ENCODE measurements around the gene RBM19. TPM values are rescaled to one million over a fixed set of nuclear protein-coding genes. Genes with fewer than 3 reads are reported as not detected.

RBM19 gene
- total and polyA plus RNA-seq, 4 donors = 7.9 to 18.7 (median 9.0) TPM

- WGBS = 96% methylated on average over 8 of the region's 8 CpGs
- H3K9ac ChIP-seq (ENCODE audit: low read depth in 1 of 2, low read length in 2 of 2) = no peak overlapping the region
- no peak overlapping the region for H3K4me3 ChIP-seq (ENCODE audit: low read depth in 1 of 3, low read length in 3 of 3)
- H3K4me1 ChIP-seq (ENCODE audit: control insufficient read depth in 4 of 4, insufficient read depth in 4 of 4, low read length in 3 of 4) = no peaks in the 10 kb centered on the region
- H3K27me3 ChIP-seq (ENCODE audit: control insufficient read depth in 4 of 4, insufficient read depth in 4 of 4, low read length in 3 of 4) = no peaks in the 10 kb centered on the region
- no peaks in the 10 kb centered on the region for H3K9me3 ChIP-seq (ENCODE audit: control insufficient read depth in 4 of 4, low read length in 3 of 4)
- H3K36me3 ChIP-seq (ENCODE audit: control insufficient read depth in 4 of 4, insufficient read depth in 3 of 4, low read depth in 1 of 4, low read length in 3 of 4) = peaks cover 6 to 77% (median 52%) of the 10 kb centered on the region in 4 donors
- no peak overlapping the region for H3K27ac ChIP-seq (ENCODE audit: low read depth in 1 of 2, low read length in 2 of 2)
- DNase-seq (ENCODE audit: low spot score) = no peak
- TF ChIP-seq RXRA (IDR thresholded peaks at IDR 0.05) = no peak
- no peak for TF ChIP-seq GABPA (IDR thresholded peaks at IDR 0.05 in 1 of 2, conservative IDR thresholded peaks at IDR 0.05 in 1 of 2)
- TF ChIP-seq ATF3 (IDR thresholded peaks at IDR 0.05) = no peak
- no peak for TF ChIP-seq FOXA2 (IDR thresholded peaks at IDR 0.05)
- TF ChIP-seq JUND (IDR thresholded peaks at IDR 0.05) = no peak
- no peak for TF ChIP-seq NR2F2 (IDR thresholded peaks at IDR 0.05)
- no peak for TF ChIP-seq EGR1 (IDR thresholded peaks at IDR 0.05; ENCODE audit: low read depth in 2 of 2)
- TF ChIP-seq FOXA1 (IDR thresholded peaks at IDR 0.05) = no peak
- no peak for TF ChIP-seq SP1 (IDR thresholded peaks at IDR 0.05)
These were observed 19.9 kb downstream of the RBM19 start for GRCh38 chr12:113946175-113946574.

GRCh38 chr12:113945174-113946173, 20.7 kb downstream of the RBM19 start:
- Histone ChIP-seq H3K9me3 (ENCODE audit: control insufficient read depth in 4 of 4, low read length in 3 of 4) (no peaks in the 10 kb centered on the region), H3K36me3 (ENCODE audit: control insufficient read depth in 4 of 4, insufficient read depth in 3 of 4, low read depth in 1 of 4, low read length in 3 of 4) (peaks cover 6 to 81% (median 57%) of the 10 kb centered on the region in 4 donors), H3K27me3 (ENCODE audit: control insufficient read depth in 4 of 4, insufficient read depth in 4 of 4, low read length in 3 of 4) (no peaks in the 10 kb centered on the region), H3K9ac (ENCODE audit: low read depth in 1 of 2, low read length in 2 of 2) (no peak overlapping the region), H3K27ac (ENCODE audit: low read depth in 1 of 2, low read length in 2 of 2) (no peak overlapping the region), H3K4me3 (ENCODE audit: low read depth in 1 of 3, low read length in 3 of 3) (no peak overlapping the region), H3K4me1 (ENCODE audit: control insufficient read depth in 4 of 4, insufficient read depth in 4 of 4, low read length in 3 of 4) (no peaks in the 10 kb centered on the region)
- DNase-seq (ENCODE audit: low spot score) = no peak
- WGBS = 92% methylated on average over 20 of the region's 20 CpGs
- TF ChIP-seq NR2F2 (IDR thresholded peaks at IDR 0.05) = no peak
- TF ChIP-seq EGR1 (IDR thresholded peaks at IDR 0.05; ENCODE audit: low read depth in 2 of 2) = no peak
- no peak for TF ChIP-seq CTCF (IDR thresholded peaks at IDR 0.05; ENCODE audit: low read depth, low read length, missing input control)
- TF ChIP-seq ZBTB33 (IDR thresholded peaks at IDR 0.05) = no peak
- TF ChIP-seq REST (IDR thresholded peaks at IDR 0.05) = no peak
- TF ChIP-seq MAX (IDR thresholded peaks at IDR 0.05) = no peak
- no peak for TF ChIP-seq HNF4G (IDR thresholded peaks at IDR 0.05)
- no peak for TF ChIP-seq RXRA (IDR thresholded peaks at IDR 0.05)
- TF ChIP-seq GABPA (IDR thresholded peaks at IDR 0.05 in 1 of 2, conservative IDR thresholded peaks at IDR 0.05 in 1 of 2) = no peak
- TF ChIP-seq SP1 (IDR thresholded peaks at IDR 0.05) = no peak
- TF ChIP-seq FOXA1 (IDR thresholded peaks at IDR 0.05) = no peak
- TF ChIP-seq RAD21 (IDR thresholded peaks at IDR 0.05) = no peak
- no peak for TF ChIP-seq JUND (IDR thresholded peaks at IDR 0.05)
